ENCODE data around the gene HIBADH.
"Not testable (repeated sequence)": the region's sequence is repeated elsewhere in the genome, so short reads cannot be mapped to it uniquely, and the experiment has no call there.

GRCh38 chr7:27674126-27674525, 11.4 kb upstream of the HIBADH start:
- TF ChIP-seq CTCF (conservative IDR thresholded peaks at IDR 0.05; ENCODE audit: low read depth, low read length); CEBPB (IDR thresholded peaks at IDR 0.05; ENCODE audit: low read depth, low read length); POLR2A (IDR thresholded peaks at IDR 0.05; ENCODE audit: low read depth, low read length); BHLHE40 (IDR thresholded peaks at IDR 0.05; ENCODE audit: low read depth, low read length); SMC3 (IDR thresholded peaks at IDR 0.05; ENCODE audit: low read depth, low read length); RAD21 (IDR thresholded peaks at IDR 0.05; ENCODE audit: low read length); FOS (IDR thresholded peaks at IDR 0.05; ENCODE audit: low read depth, low read length); RCOR1 (IDR thresholded peaks at IDR 0.05; ENCODE audit: insufficient replicate concordance, low read length); USF2 (IDR thresholded peaks at IDR 0.05; ENCODE audit: low read depth, low read length); MAZ (IDR thresholded peaks at IDR 0.05; ENCODE audit: borderline replicate concordance, low read depth, low read length); RFX5 (IDR thresholded peaks at IDR 0.05; ENCODE audit: low read depth, low read length): not testable (repeated sequence)

Data from IMR-90 (cell line).